Dermis microvascular lymphatic vessel endothelial cell (primary cell): Measurements from ENCODE around the gene CPNE9. TPM values are rescaled to one million over a fixed set of nuclear protein-coding genes. Genes with fewer than 3 reads are reported as not detected.

Experiments used
- DNase-seq, 2 donors: peaks; one replicate each; pipeline versions ENCODE4 v3.0.0 to v3.0.0-alpha.2; 2010; ENCODE audit warnings: low read depth in 2 of 2
- total RNA-seq: library from RNA; depleted of rRNA; stranded (reverse); fragments of >200 nt; gene quantifications from 2 replicates; pipeline ENCODE4 v1.2.1, GENCODE V29; 2014

CPNE9 gene, protein sequence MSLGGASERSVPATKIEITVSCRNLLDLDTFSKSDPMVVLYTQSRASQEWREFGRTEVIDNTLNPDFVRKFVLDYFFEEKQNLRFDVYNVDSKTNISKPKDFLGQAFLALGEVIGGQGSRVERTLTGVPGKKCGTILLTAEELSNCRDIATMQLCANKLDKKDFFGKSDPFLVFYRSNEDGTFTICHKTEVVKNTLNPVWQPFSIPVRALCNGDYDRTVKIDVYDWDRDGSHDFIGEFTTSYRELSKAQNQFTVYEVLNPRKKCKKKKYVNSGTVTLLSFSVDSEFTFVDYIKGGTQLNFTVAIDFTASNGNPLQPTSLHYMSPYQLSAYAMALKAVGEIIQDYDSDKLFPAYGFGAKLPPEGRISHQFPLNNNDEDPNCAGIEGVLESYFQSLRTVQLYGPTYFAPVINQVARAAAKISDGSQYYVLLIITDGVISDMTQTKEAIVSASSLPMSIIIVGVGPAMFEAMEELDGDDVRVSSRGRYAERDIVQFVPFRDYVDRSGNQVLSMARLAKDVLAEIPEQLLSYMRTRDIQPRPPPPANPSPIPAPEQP
- not detected in 2 replicates for total RNA-seq

DNA sequence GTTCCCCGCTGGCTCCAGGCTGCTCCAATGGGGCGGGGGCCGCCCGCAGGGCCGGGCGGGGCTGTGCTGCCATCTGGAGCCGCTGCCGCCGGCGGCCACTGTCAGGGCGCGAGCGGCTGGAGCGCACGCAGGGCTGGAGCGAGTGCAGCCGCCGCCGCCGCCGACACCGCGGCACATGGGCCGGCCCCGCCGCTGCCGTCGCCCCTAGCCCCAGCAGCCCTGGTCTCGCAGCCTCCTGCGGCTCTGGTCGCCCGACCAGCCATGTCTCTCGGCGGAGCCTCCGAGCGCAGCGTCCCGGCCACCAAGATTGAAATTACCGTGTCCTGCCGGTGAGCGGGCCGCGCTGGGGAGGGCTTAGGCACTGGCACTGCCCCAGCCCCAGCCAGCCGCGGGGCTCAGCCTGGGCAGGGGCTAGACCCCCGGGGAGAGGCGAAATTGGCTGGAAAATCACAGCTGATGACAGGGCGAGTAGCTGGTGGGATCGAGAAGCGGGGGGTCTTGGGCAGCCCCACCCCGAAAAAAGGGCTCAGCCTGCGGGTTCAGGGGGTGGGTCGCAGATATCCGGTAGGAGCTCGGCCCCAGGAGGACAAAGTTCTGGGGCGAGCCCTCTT lies at the start of gene CPNE9:
Gene CPNE9 (plus strand): TSS at position 98 of the 611 bp plus-strand sequence. CDS start 164 bp downstream, at position 262.
- DNase-seq: no peak

DNA sequence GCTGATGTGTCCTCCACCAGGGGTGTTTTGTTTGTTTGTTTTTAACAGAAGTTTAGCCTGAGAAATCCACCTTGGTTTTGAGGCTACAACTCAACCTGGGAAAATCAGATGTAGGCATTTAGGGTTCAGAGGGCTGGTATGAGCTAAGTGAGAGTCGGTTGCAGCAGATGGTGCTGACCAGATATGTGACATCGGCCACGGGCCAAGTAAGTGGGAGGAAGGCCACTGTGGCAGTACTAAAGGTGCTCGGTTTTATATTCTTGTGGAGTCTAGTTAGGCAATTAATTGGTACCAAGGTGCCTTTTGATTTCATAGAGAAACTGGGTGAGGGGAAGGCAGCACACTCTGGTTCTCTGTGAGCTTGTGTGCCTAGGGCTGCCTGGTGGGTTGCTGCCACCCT lies 43.8 kb upstream of the CPNE9 start:
- no peak for DNase-seq

DNA sequence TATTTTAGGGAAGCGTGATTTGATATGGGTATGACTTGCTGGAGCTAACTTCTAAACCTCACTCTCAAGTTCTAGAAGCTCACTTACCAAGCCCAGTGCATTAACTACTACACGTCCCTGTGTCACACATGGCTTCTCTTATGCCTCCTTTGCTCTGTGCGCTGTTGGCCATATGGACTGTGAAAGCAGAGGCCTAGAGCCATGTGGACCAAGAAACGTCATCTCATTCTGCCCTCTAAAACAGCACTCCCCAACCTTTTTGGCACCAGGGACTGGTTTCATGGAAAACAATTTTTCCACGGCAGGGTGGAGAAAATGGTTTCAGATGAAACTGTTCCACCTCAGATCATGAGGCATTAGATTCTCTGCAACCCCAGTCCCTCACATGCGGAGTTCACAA lies 42.7 kb upstream of the CPNE9 start:
- no peak for DNase-seq

DNA sequence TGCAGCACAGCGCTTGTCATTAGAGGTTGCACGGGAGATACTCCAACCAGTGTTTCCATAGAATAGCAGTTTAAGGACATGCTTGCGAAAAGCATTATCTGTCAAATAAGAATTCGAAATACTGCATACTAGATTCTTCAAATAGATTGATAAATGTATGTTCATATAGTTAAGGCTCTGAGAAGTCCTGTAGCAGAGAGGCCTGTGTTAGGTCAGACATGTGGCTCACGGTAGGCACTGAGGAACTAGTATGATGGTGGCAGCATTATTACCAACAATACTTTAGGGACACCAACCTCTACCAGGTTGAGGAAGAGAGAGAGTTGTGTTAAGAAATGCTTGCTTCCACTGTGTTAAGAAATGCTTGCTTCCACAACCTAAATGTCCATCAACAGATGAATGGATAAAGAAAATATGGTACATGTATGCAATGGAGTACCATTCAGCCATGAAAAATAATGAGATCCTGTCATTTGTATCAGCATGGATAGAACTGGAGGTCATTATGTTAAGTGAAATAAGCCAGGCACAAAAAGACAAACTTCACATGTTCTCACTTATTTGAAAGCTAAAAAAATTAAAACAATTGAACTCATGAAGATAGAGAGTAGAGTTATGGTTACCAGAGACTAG lies 39.4 kb upstream of the CPNE9 start:
- DNase-seq: no peak

DNA sequence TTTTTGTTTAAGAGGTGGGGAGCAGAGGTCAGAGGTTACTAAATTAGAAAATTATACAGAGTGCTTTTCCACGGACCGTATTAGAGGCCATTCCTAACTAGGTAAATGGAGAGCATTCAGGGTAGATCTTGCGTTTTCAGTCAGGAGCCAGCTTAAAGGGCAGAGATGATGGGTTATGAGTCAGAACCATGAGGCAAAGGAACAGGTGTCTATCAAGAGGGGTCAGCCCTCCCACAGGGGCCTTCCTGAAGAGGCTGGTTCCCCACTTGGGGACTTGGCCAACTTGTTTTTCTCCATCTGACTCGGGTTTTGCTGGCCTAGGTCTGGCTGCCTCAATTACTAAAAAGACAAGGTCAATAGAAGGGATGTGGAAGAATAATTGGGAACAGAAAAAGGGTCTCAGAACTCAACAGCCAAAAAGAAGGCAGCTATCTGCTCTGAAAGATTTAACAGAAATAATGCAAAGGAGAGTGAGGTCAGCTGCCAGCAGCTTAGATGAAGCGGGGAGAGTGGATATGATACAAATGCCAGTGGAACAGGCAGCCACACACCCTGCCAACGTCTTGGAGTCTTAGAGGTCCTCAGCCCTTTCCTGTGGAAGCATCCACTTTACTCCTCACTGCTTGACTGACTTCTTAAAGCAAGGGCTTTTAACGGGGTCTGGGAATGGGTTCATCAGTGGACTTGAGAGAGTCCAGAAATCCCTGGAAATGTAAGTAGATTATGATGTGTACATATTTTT lies 36.8 kb upstream of the CPNE9 start:
- DNase-seq: no peak

DNA sequence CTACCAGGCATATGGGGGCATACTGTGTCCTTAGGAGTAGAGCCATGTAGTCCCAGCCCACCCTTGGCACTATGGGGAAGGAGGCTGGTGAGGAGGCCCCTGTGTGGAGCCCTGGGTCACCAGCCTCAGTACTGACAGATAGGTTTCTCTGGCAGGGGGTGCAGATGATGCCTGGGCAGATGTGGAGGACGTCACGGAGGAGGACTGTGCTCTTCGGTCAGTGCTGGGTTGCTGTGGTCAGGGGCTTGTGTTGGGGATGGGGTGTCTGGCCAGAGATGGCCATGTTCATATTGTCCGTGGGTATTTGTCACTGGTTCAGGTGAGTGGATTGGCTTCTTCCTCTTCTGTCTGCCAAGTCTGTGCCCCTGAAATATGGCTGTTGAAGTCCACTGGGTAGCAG lies 34.4 kb upstream of the CPNE9 start:
- no peak for DNase-seq

DNA sequence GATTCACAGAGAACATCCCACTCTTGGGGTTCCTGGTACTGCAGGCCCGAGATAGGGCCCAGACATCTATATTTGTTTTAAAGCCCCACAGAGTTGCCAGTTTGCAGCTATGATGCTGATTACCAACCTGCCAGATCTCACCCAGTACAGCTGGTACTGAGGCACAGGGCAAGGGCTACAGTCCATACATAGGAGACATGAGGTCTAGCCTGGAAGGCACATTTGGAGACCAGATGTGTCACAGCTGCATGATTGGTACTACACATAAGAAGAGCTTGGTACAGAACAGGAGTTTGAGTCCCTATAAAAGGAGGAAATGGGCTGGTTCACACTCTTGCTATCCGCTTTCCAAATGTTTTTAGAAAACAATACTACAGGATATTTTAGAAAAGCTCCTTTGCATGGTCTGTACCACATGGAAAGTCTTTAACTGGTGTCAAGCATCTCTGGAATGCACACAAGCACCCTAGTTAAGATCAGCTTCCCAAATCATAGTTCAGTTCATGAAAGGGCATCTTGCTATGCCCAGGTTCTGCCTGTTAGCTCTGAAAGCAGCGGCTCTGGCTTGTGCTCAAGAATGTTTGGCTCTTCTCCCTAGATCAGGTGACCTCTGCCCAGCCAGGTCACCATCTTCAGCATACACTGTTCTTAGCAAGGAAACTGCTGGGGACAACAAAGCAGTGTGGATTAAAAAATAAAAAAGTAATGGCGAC lies 33.8 kb upstream of the CPNE9 start:
- DNase-seq: peak in 1 of 2 donors; percentile 64

DNA sequence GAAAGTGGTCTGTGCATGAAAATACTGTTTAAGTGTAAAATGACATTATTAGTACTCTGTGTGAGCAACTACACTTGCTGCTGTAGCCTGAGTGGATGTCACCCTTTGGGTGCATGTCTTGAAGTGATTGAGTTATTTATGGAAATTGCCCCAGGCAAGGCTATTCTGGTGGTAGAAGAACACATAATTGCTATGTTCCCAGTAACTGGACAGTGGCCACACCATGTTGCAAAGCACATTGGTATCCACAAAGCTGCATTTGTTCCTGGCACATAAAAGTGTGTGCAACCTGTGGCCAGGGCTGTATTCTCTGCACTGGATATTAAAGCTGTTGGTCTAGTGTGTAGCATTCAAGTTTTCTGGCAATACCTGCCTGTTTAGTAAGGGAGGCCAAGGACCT lies 30.6 kb upstream of the CPNE9 start:
- DNase-seq: no peak

DNA sequence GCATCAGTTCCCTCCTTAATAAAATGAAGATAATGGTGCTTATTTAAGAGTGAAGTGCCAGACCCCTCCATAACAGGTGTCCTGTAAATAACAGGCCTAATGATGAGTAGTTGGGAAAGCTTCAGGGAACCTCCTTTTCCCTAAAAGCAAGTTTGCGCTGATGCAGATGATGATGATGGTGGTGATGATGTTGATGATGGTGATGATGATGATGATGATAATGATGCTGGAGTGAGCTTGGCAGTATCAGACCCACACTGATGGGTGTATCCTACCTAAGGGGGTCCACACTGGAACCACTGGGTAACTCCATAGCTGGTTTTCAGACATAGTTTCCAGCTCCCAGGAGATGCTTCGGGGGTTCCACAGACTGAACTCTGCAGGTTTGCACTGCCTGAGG lies 29.9 kb upstream of the CPNE9 start:
- no peak for DNase-seq

DNA sequence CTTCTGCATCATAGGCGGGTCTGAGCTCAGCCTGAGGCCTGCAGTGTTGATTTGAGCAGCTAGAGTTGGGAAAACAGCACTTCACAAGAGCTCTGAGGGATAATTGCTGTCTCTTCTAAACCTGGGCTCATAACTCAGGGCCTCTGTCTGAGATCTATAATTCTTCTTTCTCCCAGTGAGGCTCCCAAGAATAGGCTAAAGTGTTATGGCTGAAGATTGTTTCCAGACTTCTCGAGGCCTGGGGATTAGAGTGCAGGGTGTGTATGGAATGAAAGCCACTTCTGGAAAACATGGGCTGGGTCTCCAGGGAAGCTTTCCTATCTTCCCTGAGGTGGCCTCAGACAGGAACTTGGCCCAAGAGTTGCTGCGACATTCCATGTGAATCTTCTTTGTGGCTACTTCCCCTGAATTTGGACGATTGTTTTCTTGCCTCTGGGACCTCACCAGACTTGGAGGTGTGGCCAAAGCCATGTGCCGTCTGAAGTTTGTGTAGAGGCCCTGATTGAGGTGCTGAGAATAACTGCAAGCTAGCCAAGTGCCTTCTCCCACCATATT lies 27.8 kb upstream of the CPNE9 start:
- DNase-seq: no peak

DNA sequence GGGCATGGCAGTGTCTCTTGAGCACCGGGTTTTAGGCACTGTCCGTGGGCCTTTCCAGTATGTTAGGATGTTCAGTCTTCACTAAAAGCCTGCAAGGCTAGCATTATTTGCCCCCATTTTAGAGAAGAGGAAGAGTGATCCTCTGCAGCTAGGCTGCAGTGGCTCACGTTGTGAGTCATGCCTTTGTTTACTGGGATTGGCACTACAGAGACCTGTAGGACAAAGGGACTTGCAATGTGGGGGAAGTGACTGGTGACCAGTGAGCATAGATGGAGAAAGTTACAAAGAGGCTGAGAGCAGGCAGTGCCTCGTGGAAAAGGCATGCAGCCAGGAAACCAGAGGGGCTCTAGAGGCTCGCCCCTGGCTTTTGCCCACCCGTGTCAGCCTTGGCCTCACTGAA lies 26.8 kb upstream of the CPNE9 start:
- peak; percentile 61 to 76 for DNase-seq

DNA sequence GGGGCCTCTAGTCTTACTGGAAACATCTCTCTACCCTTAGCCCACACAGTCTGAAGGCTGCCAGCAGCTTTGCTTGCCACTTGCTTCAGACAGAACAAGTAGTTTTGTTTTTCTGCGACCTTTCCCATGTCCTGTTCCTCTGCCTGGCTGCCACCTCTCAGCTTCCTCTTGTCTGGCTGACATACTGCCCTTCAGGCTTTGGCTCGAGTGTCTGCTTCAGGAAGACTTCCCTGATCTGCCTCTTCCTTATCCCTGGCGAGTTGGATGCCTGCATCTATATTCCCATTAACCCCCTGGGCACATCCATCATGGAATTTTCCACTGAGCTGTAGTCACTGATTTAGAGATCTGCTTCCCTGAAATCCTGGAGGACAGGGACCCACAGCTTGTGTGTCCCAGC lies 25.1 kb upstream of the CPNE9 start:
- DNase-seq: no peak

DNA sequence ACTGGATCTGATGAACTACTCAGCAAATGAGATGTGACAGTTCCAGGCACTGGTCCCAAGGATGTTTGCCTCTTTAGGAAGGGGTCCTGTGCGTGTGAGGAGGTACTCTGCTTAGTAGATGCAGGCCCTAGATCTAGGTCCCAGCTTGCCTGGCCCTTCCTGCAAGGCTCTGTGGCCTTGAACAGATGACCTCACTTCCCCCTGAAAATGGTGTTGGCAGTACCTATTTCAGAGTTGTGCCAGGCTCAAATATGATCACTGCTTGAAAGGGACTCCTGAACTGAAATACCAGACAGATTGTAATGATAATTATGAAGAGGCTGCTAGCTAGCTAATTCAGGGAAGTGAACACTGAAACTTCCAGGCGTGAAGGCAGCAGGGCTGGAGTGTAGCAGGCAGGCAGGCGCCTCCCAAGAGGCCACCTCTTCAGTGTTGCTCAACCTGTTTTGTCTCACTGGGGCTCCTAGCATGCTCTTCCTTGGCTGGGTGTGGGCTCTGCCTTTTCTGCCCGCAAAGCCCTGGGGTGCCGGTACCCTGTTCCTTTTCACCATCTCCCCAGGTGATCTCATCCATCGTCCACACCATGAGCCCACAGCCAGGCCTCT lies 24.1 kb upstream of the CPNE9 start:
- no peak for DNase-seq

DNA sequence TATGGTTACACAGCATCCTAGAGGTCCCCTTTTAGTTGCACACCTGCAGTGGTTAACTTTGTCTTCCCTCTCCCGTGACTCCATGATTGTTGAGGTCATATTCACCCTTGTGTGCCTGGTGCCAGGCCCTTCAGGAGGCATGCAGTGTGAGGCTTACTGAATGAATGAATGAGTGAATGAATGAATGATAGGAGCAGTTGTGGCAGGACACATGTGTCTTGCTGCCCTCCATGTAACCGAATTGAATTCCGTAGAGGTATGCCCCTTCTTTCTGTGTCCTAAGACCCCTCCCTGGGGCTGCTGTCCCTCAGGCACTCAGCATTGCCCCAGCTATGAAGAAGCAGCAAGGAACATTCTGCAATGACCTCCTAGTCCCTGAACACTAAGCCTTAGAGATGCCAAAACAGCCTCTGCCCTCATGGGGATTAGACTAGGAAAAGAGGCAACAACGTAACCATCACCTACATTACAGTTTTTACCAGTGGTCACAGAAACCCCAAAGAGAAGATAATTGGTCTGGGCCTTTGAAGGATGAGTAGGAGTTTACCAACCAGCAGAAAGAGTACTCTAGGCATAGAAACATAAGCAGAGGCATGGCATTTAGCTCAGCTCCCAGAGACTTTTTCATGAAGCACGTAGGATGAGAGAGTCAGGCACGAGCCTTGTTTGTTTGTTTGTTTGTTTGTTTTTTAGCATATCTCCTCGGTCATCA lies 22.5 kb upstream of the CPNE9 start:
- DNase-seq: no peak

DNA sequence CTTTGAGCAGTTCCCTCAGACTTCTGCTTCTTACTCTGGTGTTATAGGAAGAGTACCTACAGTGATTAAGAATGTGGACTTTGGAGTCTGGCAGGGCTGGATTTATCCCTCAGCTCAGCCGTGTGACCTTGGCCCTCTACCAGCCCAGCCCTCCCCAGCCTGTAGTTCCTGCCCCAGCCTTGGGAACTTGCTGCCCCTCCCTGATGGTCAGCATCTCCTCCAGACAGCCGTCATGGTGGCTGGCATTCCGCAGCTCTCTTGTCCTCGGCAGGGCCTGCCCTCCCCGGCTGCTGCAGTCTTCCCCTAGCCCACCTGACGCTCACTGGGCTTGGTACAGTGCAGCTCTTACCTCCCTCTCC lies 21.9 kb upstream of the CPNE9 start:
- no peak for DNase-seq

DNA sequence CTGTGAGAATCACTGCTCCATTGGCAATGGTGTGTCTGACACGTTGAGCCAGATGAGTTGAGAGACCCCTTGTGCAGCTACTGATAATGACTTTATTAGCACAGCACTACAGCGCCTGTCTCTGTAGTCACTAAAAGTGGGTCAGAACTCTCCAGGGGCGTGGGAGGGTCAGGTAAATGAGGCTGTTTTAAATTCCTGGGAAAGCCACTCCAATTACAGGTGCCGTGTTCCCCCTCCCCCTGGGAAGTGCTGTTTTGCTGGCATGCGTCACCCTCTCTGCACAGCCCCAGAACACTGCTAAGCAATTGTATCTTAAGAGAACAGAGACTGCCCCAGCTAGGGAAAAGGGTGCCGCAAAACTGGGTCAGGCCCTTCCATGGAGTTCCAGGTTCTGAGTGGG lies 21.5 kb upstream of the CPNE9 start:
- no peak for DNase-seq

DNA sequence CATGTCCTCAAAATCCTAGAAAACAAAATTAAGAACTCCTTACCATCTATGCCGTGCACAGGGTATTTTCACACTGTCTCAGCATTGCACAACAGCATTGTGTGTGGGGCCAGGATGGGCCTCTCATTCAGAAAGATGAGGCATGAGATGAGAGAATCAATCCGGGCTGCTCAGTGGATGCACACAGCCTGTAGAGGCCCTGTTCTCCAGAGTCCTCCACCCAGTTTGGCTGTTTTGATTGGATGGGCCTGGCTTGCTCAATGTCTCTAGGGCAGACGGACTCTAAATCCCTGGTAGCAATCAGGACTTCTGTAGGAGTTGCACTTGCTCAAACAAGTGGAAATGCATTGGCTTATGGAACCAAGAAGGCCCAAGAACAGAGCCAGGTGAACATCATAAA lies 20.2 kb upstream of the CPNE9 start:
- no peak for DNase-seq

DNA sequence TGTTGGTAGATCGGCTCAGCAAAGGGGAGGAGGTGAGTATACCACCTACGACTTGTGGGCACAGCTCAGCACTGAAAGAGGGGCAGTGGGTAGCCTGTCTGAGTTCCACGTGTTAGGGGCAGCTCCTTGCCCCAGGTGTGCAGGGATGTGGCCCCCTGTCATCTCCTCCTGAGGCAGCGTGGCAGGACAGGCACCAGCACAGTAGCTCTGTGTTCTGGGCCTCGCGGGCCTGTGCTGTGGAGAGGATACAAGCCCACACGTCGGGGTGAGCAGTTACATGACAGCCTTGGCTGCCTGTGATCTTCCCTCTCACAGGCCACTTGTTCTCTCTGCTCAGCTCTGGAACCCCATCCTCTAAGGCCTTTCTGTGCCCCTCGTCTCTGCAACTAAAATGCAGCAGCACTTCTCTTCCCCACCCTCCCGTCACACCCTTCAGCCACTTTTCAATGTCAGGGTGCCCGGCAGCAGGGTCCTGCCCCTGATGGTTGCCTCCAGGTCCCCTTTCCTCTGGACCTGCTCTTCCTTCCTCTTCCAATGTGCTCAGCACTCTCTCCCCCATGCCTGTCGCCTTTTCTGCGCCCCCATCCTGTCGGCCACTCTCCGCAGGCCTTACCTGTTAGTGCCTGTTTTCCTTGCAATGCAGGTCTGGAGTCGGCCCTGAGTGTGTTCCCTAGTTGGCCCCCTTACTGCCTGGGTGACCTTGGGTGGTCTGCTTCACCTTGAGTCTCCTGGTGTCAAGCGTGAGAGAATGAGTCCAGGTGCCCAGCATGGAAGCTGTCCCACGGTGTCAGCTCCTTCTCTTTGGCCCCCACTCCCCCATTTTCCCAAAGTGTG lies 18.2 kb upstream of the CPNE9 start:
- no peak for DNase-seq

DNA sequence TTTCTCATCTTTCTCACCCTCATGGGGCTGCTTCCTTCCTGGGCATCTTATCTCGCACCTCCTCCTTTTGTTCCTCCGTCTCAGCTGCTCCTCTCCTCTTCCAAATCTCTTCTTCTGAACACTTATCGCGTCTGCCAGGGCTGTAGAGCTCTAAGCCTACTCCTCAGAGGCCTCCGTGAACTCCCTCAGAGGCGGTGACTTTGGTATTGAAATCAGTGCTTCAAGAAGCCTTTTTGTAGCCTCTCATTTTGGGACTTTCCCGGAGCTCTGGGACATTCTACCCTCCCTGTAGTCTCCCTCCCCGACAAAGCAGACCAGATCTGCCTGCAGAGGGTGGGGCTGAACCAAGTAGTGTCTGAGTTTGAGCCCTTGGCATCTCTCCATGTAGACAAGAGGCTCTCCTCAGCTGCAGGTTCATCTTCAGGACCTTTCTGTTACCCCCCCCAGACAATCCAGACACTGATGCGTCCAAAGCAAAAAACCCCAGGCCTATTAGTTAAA lies 17.5 kb upstream of the CPNE9 start:
- DNase-seq: no peak
